ENCODE measurements around the gene FBP1.

Gene FBP1

GRCh38 chr9:94639061-94639998 lies at the start of gene FBP1:
Gene FBP1 (minus strand): TSS chr9:94639518. CDS start chr9:94639310, 208 bp downstream.
- H3K27me3 ChIP-seq (replicated peaks), result peaks cover 8% of the 10 kb centered on the region
- no peak for TF ChIP-seq CTCF (IDR thresholded peaks at IDR 0.05; ENCODE audit: low read depth, low read length, missing control alignments)
- in situ Hi-C loops (cut with HindIII; ENCODE audit: low pct_ligation_motif_present, low sequenced_read_pairs), result no loop called here
- DNase-seq, result no peak
- no peaks in the 10 kb centered on the region for H3K36me3 ChIP-seq (replicated peaks)
- H3K27ac ChIP-seq, result no peak within 1 kb of the TSS
- H3K4me3 ChIP-seq (ENCODE audit: low read depth, low read length), result peak within 1 kb of the TSS; percentile 49

- Histone ChIP-seq H3K36me3 (replicated peaks) (no peaks in the 10 kb centered on the region), H3K27me3 (replicated peaks) (no peaks in the 10 kb centered on the region), H3K4me3 (ENCODE audit: low read depth, low read length) (no peak overlapping the region), H3K27ac (no peak overlapping the region)
- no peak for TF ChIP-seq CTCF (IDR thresholded peaks at IDR 0.05; ENCODE audit: low read depth, low read length, missing control alignments)
- in situ Hi-C loops (cut with HindIII; ENCODE audit: low pct_ligation_motif_present, low sequenced_read_pairs), result no loop called here
- no peak for DNase-seq
Measured at GRCh38 chr9:94687451-94687850, 48.1 kb upstream of the FBP1 start.

GRCh38 chr9:94685359-94685758 lies 46.0 kb upstream of the FBP1 start:
- no peak for DNase-seq
- no peak overlapping the region for H3K27ac ChIP-seq
- no peak for TF ChIP-seq CTCF (IDR thresholded peaks at IDR 0.05; ENCODE audit: low read depth, low read length, missing control alignments)
- in situ Hi-C loops (cut with HindIII; ENCODE audit: low pct_ligation_motif_present, low sequenced_read_pairs), result no loop called here
- no peaks in the 10 kb centered on the region for H3K27me3 ChIP-seq (replicated peaks)
- no peak overlapping the region for H3K4me3 ChIP-seq (ENCODE audit: low read depth, low read length)
- H3K36me3 ChIP-seq (replicated peaks), result no peaks in the 10 kb centered on the region

GRCh38 chr9:94681508-94681907 lies 42.2 kb upstream of the FBP1 start:
- Histone ChIP-seq H3K27ac (no peak overlapping the region), H3K27me3 (replicated peaks) (no peaks in the 10 kb centered on the region), H3K4me3 (ENCODE audit: low read depth, low read length) (no peak overlapping the region), H3K36me3 (replicated peaks) (no peaks in the 10 kb centered on the region)
- peak; percentile 83 for DNase-seq
- in situ Hi-C loops (cut with HindIII; ENCODE audit: low pct_ligation_motif_present, low sequenced_read_pairs), result no loop called here
- peak; percentile 82 for TF ChIP-seq CTCF (IDR thresholded peaks at IDR 0.05; ENCODE audit: low read depth, low read length, missing control alignments)

- in situ Hi-C loops (cut with HindIII; ENCODE audit: low pct_ligation_motif_present, low sequenced_read_pairs), result no loop called here
Measured at GRCh38 chr9:94680621-94681020, 41.3 kb upstream of the FBP1 start.

More at GRCh38 chr9:94680621-94681020, 41.3 kb upstream of the FBP1 start:
- Histone ChIP-seq H3K4me3 (ENCODE audit: low read depth, low read length) (no peak overlapping the region), H3K27me3 (replicated peaks) (no peaks in the 10 kb centered on the region), H3K36me3 (replicated peaks) (no peaks in the 10 kb centered on the region), H3K27ac (no peak overlapping the region)
- no peak for TF ChIP-seq CTCF (IDR thresholded peaks at IDR 0.05; ENCODE audit: low read depth, low read length, missing control alignments)
- DNase-seq, result no peak

Measured in brain microvascular endothelial cell (primary cell).